GM23338 (cell line): ENCODE data around the gene MRGPRF. TPM values are rescaled to one million over a fixed set of nuclear protein-coding genes. Genes with fewer than 3 reads are reported as not detected.

Source experiments
- ATAC-seq: fragments of 200-7000 bp; cut with Tn5 transposase; 3 replicates; pipeline ENCODE4 v1.9.1; 2020
- DNase-seq: peaks from one replicate; pipeline ENCODE4 v3.0.0-alpha.2; 2015; ENCODE audit warnings: low spot score
- H2AFZ ChIP-seq: fragments of 200-600 bp; sonication (generic); 2 replicates; pipeline ENCODE4 v1.8.0; 2016; ENCODE audit warnings: antibody characterized with exemption, mild to moderate bottlenecking, moderate library complexity
- H3F3A ChIP-seq: fragments of 200-600 bp; sonication (generic); replicated peaks from 2 replicates; pipeline ENCODE4 v1.8.0; 2017; ENCODE audit warnings: antibody characterized with exemption, mixed run types, low read depth
- H3K27ac ChIP-seq: fragments of 200-600 bp; sonication (generic); 2 replicates; pipeline ENCODE4 v1.6.1; 2016; ENCODE audit warnings: low read depth
- H3K27me3 ChIP-seq: fragments of 200-600 bp; sonication (generic); 2 replicates; pipeline ENCODE4 v1.8.0; 2016; ENCODE audit warnings: mild to moderate bottlenecking, mixed run types, moderate library complexity; ENCODE audit not compliant: insufficient read depth
- H3K36me3 ChIP-seq: fragments of 200-600 bp; sonication (generic); 2 replicates; pipeline ENCODE4 v1.8.0; 2016; ENCODE audit warnings: mild to moderate bottlenecking; ENCODE audit not compliant: insufficient read depth
- H3K4me1 ChIP-seq: fragments of 200-600 bp; sonication (generic); 2 replicates; pipeline ENCODE4 v1.8.0; 2016; ENCODE audit warnings: mild to moderate bottlenecking, moderate library complexity; ENCODE audit not compliant: insufficient read depth
- H3K4me2 ChIP-seq: fragments of 200-600 bp; sonication (generic); 2 replicates; pipeline ENCODE4 v1.7.1; 2017; ENCODE audit warnings: mixed run types
- H3K4me3 ChIP-seq: fragments of 200-600 bp; sonication (generic); 2 replicates; pipeline ENCODE4 v1.6.1; 2016; ENCODE audit warnings: mixed run types
- H3K79me2 ChIP-seq: fragments of 200-600 bp; sonication (generic); replicated peaks from 2 replicates; pipeline ENCODE4 v1.8.0; 2017; ENCODE audit warnings: mild to moderate bottlenecking; ENCODE audit not compliant: insufficient read depth
- H3K9me2 ChIP-seq: fragments of 200-600 bp; sonication (generic); 2 replicates; pipeline ENCODE4 v1.8.0; 2017; ENCODE audit not compliant: insufficient read depth
- H4K20me1 ChIP-seq: fragments of 200-600 bp; sonication (generic); replicated peaks from 2 replicates; pipeline ENCODE4 v1.8.0; 2017; ENCODE audit warnings: mild to moderate bottlenecking; ENCODE audit not compliant: insufficient read depth
- H3K27ac Mint-ChIP-seq: 2 replicates; pipeline ENCODE4 v1.8.0; 2020; ENCODE audit warnings: inconsistent platforms, mild to moderate bottlenecking, moderate library complexity, mixed read lengths
- H3K27me3 Mint-ChIP-seq: 3 replicates; pipeline ENCODE4 v1.8.0; 2022; ENCODE audit warnings: low read depth, mild to moderate bottlenecking, moderate library complexity, mixed read lengths, inconsistent platforms; ENCODE audit not compliant: insufficient read depth, poor library complexity
- H3K36me3 Mint-ChIP-seq: 3 replicates; pipeline ENCODE4 v1.8.0; 2021; ENCODE audit warnings: low read depth, mild to moderate bottlenecking, inconsistent platforms, moderate library complexity, mixed read lengths
- H3K4me1 Mint-ChIP-seq: 3 replicates; pipeline ENCODE4 v1.8.0; 2020; ENCODE audit warnings: mild to moderate bottlenecking, inconsistent platforms, mixed read lengths
- H3K4me3 Mint-ChIP-seq: 3 replicates; pipeline ENCODE4 v1.8.0; 2021; ENCODE audit warnings: moderate library complexity, mild to moderate bottlenecking, inconsistent platforms, mixed read lengths
- H3K9me3 Mint-ChIP-seq: 3 replicates; pipeline ENCODE4 v1.8.0; 2020; ENCODE audit warnings: moderate library complexity, mild to moderate bottlenecking, inconsistent platforms, mixed read lengths
- CREB1 ChIP-seq: fragments of 250-450 bp; sonication (Bioruptor Pico); IDR thresholded peaks from 2 replicates; pipeline ENCODE4 v1.5.0; 2020; ENCODE audit warnings: low read depth, mild to moderate bottlenecking, moderate library complexity
- EZH2 ChIP-seq: fragments of 200-600 bp; sonication (generic); IDR thresholded peaks from one replicate; pipeline ENCODE4 v1.8.0; 2017; ENCODE audit warnings: antibody characterized with exemption, mild to moderate bottlenecking, low read depth; ENCODE audit not compliant: unreplicated experiment
- EZH2phosphoT487 ChIP-seq: fragments of 200-600 bp; sonication (generic); IDR thresholded peaks from one replicate; pipeline ENCODE4 v1.8.1; 2018; ENCODE audit warnings: antibody characterized with exemption; ENCODE audit not compliant: unreplicated experiment
- NANOG ChIP-seq: IDR thresholded peaks from 2 replicates; pipeline ENCODE4 v1.6.1; 2016; ENCODE audit warnings: antibody characterized with exemption, borderline replicate concordance
- POLR2AphosphoS5 ChIP-seq: IDR thresholded peaks from 2 replicates; pipeline ENCODE4 v1.6.1; 2016; ENCODE audit warnings: antibody characterized with exemption, low read depth
- ZNF114 ChIP-seq: fragments of 250-450 bp; sonication (Bioruptor Pico); IDR thresholded peaks from 2 replicates; pipeline ENCODE4 v1.5.0; 2020; ENCODE audit warnings: mild to moderate bottlenecking, moderate library complexity
- ZNF331 ChIP-seq: fragments of 250-450 bp; sonication (Bioruptor Pico); IDR thresholded peaks from 2 replicates; pipeline ENCODE4 v1.5.0; 2020; ENCODE audit warnings: low read depth, mild to moderate bottlenecking, moderate library complexity
- polyA plus RNA-seq: library from polyadenylated mRNA; unstranded; fragments of >200 nt; fragmentation: Nextera tagmentation; extraction: Ambion mirVana; gene quantifications from 2 replicates; pipeline ENCODE4 v1.2.1, GENCODE V29; 2016
- total RNA-seq: library from RNA; depleted of rRNA; stranded (reverse); fragments of >200 nt; shearing (Covaris generic); gene quantifications from 2 replicates; pipeline ENCODE4 v1.2.3, GENCODE V29; 2014
- TF ChIP-seq, protein P1 (sequence below): IDR thresholded peaks from 2 replicates; pipeline ENCODE4 v1.6.1; 2016; ENCODE audit warnings: antibody characterized with exemption
- TF ChIP-seq, protein P2 (sequence below): fragments of 250-450 bp; sonication (Bioruptor Pico); IDR thresholded peaks from 2 replicates; pipeline ENCODE4 v1.5.0; 2020; ENCODE audit warnings: mild to moderate bottlenecking, moderate library complexity

The MRGPRF gene
- total and polyA plus RNA-seq, 2 experiments from 2014 or later: 3.3 to 9.0 TPM

DNA sequence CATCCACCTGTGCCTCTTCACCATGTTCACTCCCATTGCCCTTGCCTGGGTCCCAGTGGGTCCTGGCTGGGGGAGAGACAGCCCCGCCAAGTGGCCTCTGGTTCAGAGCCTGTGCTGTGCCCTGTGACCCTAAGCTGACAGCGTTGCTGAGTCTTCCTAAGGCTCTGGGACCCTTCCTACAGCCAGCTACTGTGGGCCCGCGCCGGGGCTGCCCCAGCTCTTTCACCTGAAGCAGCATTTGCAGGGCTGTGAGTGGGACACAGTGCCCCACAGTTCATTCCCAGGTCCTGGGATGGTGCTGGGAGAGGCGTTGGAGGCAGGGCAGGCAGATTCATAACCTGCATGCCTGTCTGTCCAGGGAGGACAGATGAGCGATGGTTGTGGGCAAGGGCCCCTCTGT, 46.4 kb upstream of the MRGPRF start:
- Histone ChIP-seq H3F3A (no peaks in the 10 kb centered on the region), H3K79me2 (peaks cover 4% of the 10 kb centered on the region; the same call in 1 of the 2 replicates), H4K20me1 (no peaks in the 10 kb centered on the region; the same call in 1 of the 2 replicates), H3K27ac (no peak overlapping the region), H3K36me3 (no peaks in the 10 kb centered on the region), H3K4me3 (no peak overlapping the region), H3K9me2 (no peaks in the 10 kb centered on the region), H3K4me1 (no peaks in the 10 kb centered on the region), H2AFZ (no peak overlapping the region), H3K4me2 (no peak overlapping the region), H3K27me3 (no peaks in the 10 kb centered on the region)
- H3K4me3 Mint-ChIP-seq: no peak overlapping the region
- H3K9me3 Mint-ChIP-seq: no peaks in the 10 kb centered on the region
- H3K36me3 Mint-ChIP-seq: no peaks in the 10 kb centered on the region; the same call in none of the 3 replicates
- H3K4me1 Mint-ChIP-seq: no peaks in the 10 kb centered on the region; the same call in 2 of the 3 replicates
- no peak for DNase-seq
- no peak for ATAC-seq
- H3K27me3 Mint-ChIP-seq: peaks cover 7% of the 10 kb centered on the region
- no peak for TF ChIP-seq ZNF114 (CRISPR knock-in tag)
- no peak for TF ChIP-seq NANOG
- TF ChIP-seq CREB1 (CRISPR knock-in tag): no peak
- TF ChIP-seq, protein P1, sequence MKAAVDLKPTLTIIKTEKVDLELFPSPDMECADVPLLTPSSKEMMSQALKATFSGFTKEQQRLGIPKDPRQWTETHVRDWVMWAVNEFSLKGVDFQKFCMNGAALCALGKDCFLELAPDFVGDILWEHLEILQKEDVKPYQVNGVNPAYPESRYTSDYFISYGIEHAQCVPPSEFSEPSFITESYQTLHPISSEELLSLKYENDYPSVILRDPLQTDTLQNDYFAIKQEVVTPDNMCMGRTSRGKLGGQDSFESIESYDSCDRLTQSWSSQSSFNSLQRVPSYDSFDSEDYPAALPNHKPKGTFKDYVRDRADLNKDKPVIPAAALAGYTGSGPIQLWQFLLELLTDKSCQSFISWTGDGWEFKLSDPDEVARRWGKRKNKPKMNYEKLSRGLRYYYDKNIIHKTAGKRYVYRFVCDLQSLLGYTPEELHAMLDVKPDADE: no peak
- TF ChIP-seq EZH2phosphoT487: no peak
- TF ChIP-seq, protein P2, sequence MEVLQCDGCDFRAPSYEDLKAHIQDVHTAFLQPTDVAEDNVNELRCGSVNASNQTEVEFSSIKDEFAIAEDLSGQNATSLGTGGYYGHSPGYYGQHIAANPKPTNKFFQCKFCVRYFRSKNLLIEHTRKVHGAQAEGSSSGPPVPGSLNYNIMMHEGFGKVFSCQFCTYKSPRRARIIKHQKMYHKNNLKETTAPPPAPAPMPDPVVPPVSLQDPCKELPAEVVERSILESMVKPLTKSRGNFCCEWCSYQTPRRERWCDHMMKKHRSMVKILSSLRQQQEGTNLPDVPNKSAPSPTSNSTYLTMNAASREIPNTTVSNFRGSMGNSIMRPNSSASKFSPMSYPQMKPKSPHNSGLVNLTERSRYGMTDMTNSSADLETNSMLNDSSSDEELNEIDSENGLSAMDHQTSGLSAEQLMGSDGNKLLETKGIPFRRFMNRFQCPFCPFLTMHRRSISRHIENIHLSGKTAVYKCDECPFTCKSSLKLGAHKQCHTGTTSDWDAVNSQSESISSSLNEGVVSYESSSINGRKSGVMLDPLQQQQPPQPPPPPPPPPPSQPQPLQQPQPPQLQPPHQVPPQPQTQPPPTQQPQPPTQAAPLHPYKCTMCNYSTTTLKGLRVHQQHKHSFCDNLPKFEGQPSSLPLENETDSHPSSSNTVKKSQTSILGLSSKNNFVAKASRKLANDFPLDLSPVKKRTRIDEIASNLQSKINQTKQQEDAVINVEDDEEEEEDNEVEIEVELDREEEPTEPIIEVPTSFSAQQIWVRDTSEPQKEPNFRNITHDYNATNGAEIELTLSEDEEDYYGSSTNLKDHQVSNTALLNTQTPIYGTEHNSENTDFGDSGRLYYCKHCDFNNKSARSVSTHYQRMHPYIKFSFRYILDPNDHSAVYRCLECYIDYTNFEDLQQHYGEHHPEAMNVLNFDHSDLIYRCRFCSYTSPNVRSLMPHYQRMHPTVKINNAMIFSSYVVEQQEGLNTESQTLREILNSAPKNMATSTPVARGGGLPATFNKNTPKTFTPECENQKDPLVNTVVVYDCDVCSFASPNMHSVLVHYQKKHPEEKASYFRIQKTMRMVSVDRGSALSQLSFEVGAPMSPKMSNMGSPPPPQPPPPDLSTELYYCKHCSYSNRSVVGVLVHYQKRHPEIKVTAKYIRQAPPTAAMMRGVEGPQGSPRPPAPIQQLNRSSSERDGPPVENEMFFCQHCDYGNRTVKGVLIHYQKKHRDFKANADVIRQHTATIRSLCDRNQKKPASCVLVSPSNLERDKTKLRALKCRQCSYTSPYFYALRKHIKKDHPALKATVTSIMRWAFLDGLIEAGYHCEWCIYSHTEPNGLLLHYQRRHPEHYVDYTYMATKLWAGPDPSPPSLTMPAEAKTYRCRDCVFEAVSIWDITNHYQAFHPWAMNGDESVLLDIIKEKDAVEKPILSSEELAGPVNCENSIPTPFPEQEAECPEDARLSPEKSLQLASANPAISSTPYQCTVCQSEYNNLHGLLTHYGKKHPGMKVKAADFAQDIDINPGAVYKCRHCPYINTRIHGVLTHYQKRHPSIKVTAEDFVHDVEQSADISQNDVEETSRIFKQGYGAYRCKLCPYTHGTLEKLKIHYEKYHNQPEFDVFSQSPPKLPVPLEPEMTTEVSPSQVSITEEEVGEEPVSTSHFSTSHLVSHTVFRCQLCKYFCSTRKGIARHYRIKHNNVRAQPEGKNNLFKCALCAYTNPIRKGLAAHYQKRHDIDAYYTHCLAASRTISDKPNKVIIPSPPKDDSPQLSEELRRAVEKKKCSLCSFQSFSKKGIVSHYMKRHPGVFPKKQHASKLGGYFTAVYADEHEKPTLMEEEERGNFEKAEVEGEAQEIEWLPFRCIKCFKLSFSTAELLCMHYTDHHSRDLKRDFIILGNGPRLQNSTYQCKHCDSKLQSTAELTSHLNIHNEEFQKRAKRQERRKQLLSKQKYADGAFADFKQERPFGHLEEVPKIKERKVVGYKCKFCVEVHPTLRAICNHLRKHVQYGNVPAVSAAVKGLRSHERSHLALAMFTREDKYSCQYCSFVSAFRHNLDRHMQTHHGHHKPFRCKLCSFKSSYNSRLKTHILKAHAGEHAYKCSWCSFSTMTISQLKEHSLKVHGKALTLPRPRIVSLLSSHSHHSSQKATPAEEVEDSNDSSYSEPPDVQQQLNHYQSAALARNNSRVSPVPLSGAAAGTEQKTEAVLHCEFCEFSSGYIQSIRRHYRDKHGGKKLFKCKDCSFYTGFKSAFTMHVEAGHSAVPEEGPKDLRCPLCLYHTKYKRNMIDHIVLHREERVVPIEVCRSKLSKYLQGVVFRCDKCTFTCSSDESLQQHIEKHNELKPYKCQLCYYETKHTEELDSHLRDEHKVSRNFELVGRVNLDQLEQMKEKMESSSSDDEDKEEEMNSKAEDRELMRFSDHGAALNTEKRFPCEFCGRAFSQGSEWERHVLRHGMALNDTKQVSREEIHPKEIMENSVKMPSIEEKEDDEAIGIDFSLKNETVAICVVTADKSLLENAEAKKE (CRISPR knock-in tag): no peak
- no peak for TF ChIP-seq EZH2
- TF ChIP-seq ZNF331 (CRISPR knock-in tag): no peak
- TF ChIP-seq POLR2AphosphoS5: no peak
- H3K27ac Mint-ChIP-seq: no peak overlapping the region
